HEK293 (cell line): ENCODE data around the gene CXCL14.

Experiments
- CTCF ChIA-PET: fragments of 350-600 bp; formaldehyde crosslinking; extraction: SDS; loops from one replicate; lab custom pipeline; 2021; ENCODE audit warnings: antibody characterized with exemption; lab: Yijun Ruan, JAX
- POLR2A ChIA-PET: fragments of 300-600 bp; formaldehyde crosslinking; extraction: SDS; loops from one replicate; lab custom pipeline; 2020; ENCODE audit warnings: antibody characterized with exemption, inconsistent platforms; lab: Yijun Ruan, JAX
- H3K27ac ChIP-seq: fragments of 200-500 bp; sonication (Bioruptor generic); 2 replicates; pipeline ENCODE4 v1.5.1; 2014; ENCODE audit warnings: low read depth, low read length, control low read depth, inconsistent platforms; ENCODE audit errors: extremely low read depth
- H3K36me3 ChIP-seq, 2 experiments: fragments of 200-500 bp in 1 of 2; sonication (Bioruptor generic) in 1 of 2; 1 replicate in 1 of 2; 2 replicates in 1 of 2; pipeline ENCODE4 v1.5.1; 2014 to 2017; ENCODE audit warnings: inconsistent platforms in 2 of 2, low read length in 2 of 2; ENCODE audit not compliant: control insufficient read depth in 2 of 2, insufficient read depth in 1 of 2
- H3K4me1 ChIP-seq: fragments of 200-500 bp; sonication (Bioruptor generic); 2 replicates; pipeline ENCODE4 v1.5.1; 2014; ENCODE audit warnings: mild to moderate bottlenecking, low read length, inconsistent platforms; ENCODE audit not compliant: control insufficient read depth, insufficient read depth
- H3K4me3 ChIP-seq: 2 replicates; pipeline ENCODE4 v1.5.1; 2011; ENCODE audit warnings: low read depth, mild to moderate bottlenecking, control low read depth, low read length, moderate library complexity
- H3K9me3 ChIP-seq: fragments of 200-500 bp; sonication (Bioruptor generic); 2 replicates; pipeline ENCODE4 v1.5.1; 2014; ENCODE audit warnings: low read depth, low read length, inconsistent platforms; ENCODE audit not compliant: control insufficient read depth, insufficient read depth
- KLF7 ChIP-seq: fragments of 450-650 bp; formaldehyde crosslinking; IDR thresholded peaks from 2 replicates; pipeline ENCODE4 v1.5.1; 2016; ENCODE audit warnings: missing biosample characterization, missing genetic modification characterization, borderline replicate concordance
- MYNN ChIP-seq: fragments of 450-650 bp; formaldehyde crosslinking; IDR thresholded peaks from 2 replicates; pipeline ENCODE4 v1.5.1; 2016; ENCODE audit warnings: missing biosample characterization, missing genetic modification characterization, borderline replicate concordance
- SP2 ChIP-seq: fragments of 450-650 bp; formaldehyde crosslinking; IDR thresholded peaks from 2 replicates; pipeline ENCODE4 v1.5.1; 2016; ENCODE audit warnings: missing biosample characterization, missing genetic modification characterization
- ZBTB48 ChIP-seq: fragments of 450-650 bp; formaldehyde crosslinking; IDR thresholded peaks from 2 replicates; pipeline ENCODE4 v1.5.1; 2016; ENCODE audit warnings: missing biosample characterization, missing genetic modification characterization
- ZBTB8A ChIP-seq: fragments of 450-650 bp; formaldehyde crosslinking; IDR thresholded peaks from 2 replicates; pipeline ENCODE4 v1.5.1; 2016; ENCODE audit warnings: missing biosample characterization, missing genetic modification characterization
- ZNF121 ChIP-seq: fragments of 450-650 bp; formaldehyde crosslinking; IDR thresholded peaks from 2 replicates; pipeline ENCODE4 v1.5.1; 2016; ENCODE audit warnings: missing biosample characterization, missing genetic modification characterization
- ZNF211 ChIP-seq: fragments of 450-650 bp; formaldehyde crosslinking; IDR thresholded peaks from 2 replicates; pipeline ENCODE4 v1.5.1; 2016; ENCODE audit warnings: low read depth, missing biosample characterization, missing genetic modification characterization
- ZNF280C ChIP-seq: fragments of 450-650 bp; formaldehyde crosslinking; IDR thresholded peaks from 2 replicates; pipeline ENCODE4 v1.5.1; 2016; ENCODE audit warnings: missing biosample characterization, missing genetic modification characterization
- ZNF335 ChIP-seq: fragments of 450-650 bp; formaldehyde crosslinking; conservative IDR thresholded peaks from 2 replicates; pipeline ENCODE4 v1.5.1; 2016; ENCODE audit warnings: missing biosample characterization, missing genetic modification characterization
- ZNF433 ChIP-seq: fragments of 450-650 bp; formaldehyde crosslinking; IDR thresholded peaks from 2 replicates; pipeline ENCODE4 v1.5.1; 2016; ENCODE audit warnings: missing biosample characterization, missing genetic modification characterization, low read depth
- ZNF555 ChIP-seq: fragments of 450-650 bp; formaldehyde crosslinking; conservative IDR thresholded peaks from 2 replicates; pipeline ENCODE4 v1.5.1; 2017; ENCODE audit warnings: missing biosample characterization, mild to moderate bottlenecking, missing genetic modification characterization, inconsistent platforms
- ZNF558 ChIP-seq: fragments of 450-650 bp; formaldehyde crosslinking; IDR thresholded peaks from 2 replicates; pipeline ENCODE4 v1.5.1; 2016; ENCODE audit warnings: missing biosample characterization, missing genetic modification characterization
- ZNF561 ChIP-seq: fragments of 450-650 bp; IDR thresholded peaks from 2 replicates; pipeline ENCODE4 v1.5.1; 2018; ENCODE audit warnings: missing biosample characterization, missing genetic modification characterization, borderline replicate concordance
- ZNF610 ChIP-seq: fragments of 450-650 bp; formaldehyde crosslinking; IDR thresholded peaks from 2 replicates; pipeline ENCODE4 v1.5.1; 2016; ENCODE audit warnings: missing biosample characterization, missing genetic modification characterization, borderline replicate concordance
- ZNF664 ChIP-seq: fragments of 450-650 bp; formaldehyde crosslinking; IDR thresholded peaks from 2 replicates; pipeline ENCODE4 v1.5.1; 2016; ENCODE audit warnings: missing biosample characterization, missing genetic modification characterization
- TF ChIP-seq, protein P1 (sequence below): fragments of 450-650 bp; formaldehyde crosslinking; conservative IDR thresholded peaks from 2 replicates; pipeline ENCODE4 v1.5.1; 2016; ENCODE audit warnings: low read depth, missing biosample characterization, missing genetic modification characterization
- TF ChIP-seq, protein P2 (sequence below): fragments of 450-650 bp; formaldehyde crosslinking; IDR thresholded peaks from 2 replicates; pipeline ENCODE4 v1.5.1; 2016; ENCODE audit warnings: missing biosample characterization, missing genetic modification characterization

CXCL14 gene

DNA sequence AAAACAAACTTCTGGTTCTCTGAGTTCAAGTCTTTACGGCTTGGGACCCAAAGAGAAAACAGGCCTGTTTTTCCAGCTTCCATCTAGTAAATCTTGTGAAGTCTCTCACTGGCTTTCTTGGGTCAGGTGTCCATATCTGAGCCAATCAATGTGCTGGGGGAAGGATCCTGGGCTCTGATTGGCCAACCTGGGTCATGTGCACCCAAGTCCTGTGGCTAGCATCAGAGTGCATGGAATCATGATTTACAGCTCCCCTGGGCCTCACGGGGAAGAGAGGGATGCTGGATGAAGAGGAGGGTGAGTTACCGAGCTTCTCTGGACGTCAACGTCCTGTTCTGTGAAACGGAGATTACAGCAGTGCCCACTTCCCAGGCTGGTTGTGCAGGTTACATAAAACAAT lies 19.4 kb downstream of the CXCL14 start:
- Histone ChIP-seq H3K27ac (no peak overlapping the region), H3K9me3 (no peaks in the 10 kb centered on the region), H3K4me1 (no peaks in the 10 kb centered on the region), H3K4me3 (no peak overlapping the region), H3K36me3 (no peaks in the 10 kb centered on the region)
- ChIA-PET POLR2A (interaction anchor here (0.8 kb wide), 1 partner anchor 93 kb away, joined by 3 read pairs; no protein-coding TSS in a partner anchor), CTCF (interaction anchor here (0.6 to 17.7 kb wide), 13 partner anchors 6 to 658 kb away, joined by 3 to 575 read pairs (median 12); partner anchors contain the start of genes CXCL14 and SLC25A48)
- TF ChIP-seq ZNF558 (tag by site-specific recombination) (no peak), ZNF121 (no peak), ZNF555 (tag by site-specific recombination) (no peak), ZNF211 (tag by site-specific recombination) (no peak), ZNF561 (tag by site-specific recombination) (no peak), ZNF335 (tag by site-specific recombination) (no peak), ZNF433 (tag by site-specific recombination) (no peak)

DNA sequence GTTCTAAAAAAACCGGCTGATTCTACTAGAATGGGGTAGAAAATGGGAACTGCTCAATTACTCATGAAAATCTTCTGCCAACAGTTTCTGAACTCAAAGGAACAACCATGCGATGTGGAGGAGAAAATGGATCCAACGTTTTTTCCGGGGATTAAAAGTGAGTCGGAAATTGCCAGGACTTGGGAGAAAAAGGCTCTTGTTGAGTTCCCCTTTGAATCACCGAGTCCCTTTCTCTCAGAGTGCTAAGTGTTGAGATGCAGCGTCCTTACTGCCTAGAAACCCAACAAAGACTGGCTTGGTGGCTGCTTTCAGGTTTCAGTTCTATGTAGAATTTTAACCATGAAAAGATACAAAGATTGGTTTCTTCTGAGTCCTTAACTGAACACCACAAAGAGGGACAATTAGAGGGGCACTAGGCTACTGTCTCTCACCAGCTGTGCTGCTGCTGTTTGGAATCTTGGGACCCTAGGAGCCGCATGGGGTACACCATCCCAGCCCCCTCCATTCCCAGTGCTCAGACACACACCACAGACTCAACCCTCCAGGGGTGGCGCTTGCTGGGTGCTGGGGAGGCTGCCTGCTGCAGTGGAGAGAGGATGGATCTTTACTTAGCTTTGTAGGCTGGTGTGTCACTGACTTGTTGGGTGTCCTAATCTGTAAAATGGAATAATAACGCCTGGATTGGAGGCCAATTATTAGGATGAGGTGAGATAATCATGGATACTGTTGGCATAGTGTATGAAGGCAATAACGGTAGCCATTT lies 21.5 kb downstream of the CXCL14 start:
- Histone ChIP-seq H3K9me3 (no peaks in the 10 kb centered on the region), H3K4me1 (no peaks in the 10 kb centered on the region), H3K4me3 (no peak overlapping the region), H3K36me3 (no peaks in the 10 kb centered on the region), H3K27ac (no peak overlapping the region)
- ChIA-PET POLR2A (no interaction called here), CTCF (interaction anchor here (0.6 to 17.7 kb wide), 10 partner anchors 8 to 655 kb away, joined by 3 to 853 read pairs (median 8); partner anchors contain the start of gene SLC25A48)
- TF ChIP-seq ZBTB48 (tag by site-specific recombination), result no peak
- TF ChIP-seq, protein P1, sequence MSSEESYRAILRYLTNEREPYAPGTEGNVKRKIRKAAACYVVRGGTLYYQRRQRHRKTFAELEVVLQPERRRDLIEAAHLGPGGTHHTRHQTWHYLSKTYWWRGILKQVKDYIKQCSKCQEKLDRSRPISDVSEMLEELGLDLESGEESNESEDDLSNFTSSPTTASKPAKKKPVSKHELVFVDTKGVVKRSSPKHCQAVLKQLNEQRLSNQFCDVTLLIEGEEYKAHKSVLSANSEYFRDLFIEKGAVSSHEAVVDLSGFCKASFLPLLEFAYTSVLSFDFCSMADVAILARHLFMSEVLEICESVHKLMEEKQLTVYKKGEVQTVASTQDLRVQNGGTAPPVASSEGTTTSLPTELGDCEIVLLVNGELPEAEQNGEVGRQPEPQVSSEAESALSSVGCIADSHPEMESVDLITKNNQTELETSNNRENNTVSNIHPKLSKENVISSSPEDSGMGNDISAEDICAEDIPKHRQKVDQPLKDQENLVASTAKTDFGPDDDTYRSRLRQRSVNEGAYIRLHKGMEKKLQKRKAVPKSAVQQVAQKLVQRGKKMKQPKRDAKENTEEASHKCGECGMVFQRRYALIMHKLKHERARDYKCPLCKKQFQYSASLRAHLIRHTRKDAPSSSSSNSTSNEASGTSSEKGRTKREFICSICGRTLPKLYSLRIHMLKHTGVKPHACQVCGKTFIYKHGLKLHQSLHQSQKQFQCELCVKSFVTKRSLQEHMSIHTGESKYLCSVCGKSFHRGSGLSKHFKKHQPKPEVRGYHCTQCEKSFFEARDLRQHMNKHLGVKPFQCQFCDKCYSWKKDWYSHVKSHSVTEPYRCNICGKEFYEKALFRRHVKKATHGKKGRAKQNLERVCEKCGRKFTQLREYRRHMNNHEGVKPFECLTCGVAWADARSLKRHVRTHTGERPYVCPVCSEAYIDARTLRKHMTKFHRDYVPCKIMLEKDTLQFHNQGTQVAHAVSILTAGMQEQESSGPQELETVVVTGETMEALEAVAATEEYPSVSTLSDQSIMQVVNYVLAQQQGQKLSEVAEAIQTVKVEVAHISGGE (tag by site-specific recombination), result no peak
- TF ChIP-seq ZNF280C (tag by site-specific recombination), result no peak
- TF ChIP-seq KLF7 (tag by site-specific recombination), result no peak
- no peak for TF ChIP-seq SP2 (tag by site-specific recombination)
- no peak for TF ChIP-seq ZNF555 (tag by site-specific recombination)
- TF ChIP-seq ZBTB8A (tag by site-specific recombination), result no peak
- TF ChIP-seq ZNF664, result no peak
- TF ChIP-seq MYNN, result no peak
- TF ChIP-seq, protein P2, sequence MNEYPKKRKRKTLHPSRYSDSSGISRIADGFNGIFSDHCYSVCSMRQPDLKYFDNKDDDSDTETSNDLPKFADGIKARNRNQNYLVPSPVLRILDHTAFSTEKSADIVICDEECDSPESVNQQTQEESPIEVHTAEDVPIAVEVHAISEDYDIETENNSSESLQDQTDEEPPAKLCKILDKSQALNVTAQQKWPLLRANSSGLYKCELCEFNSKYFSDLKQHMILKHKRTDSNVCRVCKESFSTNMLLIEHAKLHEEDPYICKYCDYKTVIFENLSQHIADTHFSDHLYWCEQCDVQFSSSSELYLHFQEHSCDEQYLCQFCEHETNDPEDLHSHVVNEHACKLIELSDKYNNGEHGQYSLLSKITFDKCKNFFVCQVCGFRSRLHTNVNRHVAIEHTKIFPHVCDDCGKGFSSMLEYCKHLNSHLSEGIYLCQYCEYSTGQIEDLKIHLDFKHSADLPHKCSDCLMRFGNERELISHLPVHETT, result no peak
- no peak for TF ChIP-seq ZNF610 (tag by site-specific recombination)
